GM19467 (cell line): Measurements from ENCODE around the gene ZNF655.
"Not testable (repeated sequence)": the region's sequence is repeated elsewhere in the genome, so short reads cannot be mapped to it uniquely, and the experiment has no call there.

Experiments
- ATAC-seq: cut with Tn5 transposase; IDR thresholded peaks from one replicate; pipeline ENCODE4 v1.9.1; 2021; ENCODE audit warnings: mild to moderate bottlenecking, moderate library complexity; ENCODE audit not compliant: unreplicated experiment

The ZNF655 gene

GRCh38 chr7:99559175-99559915, 903 bp downstream of the ZNF655 start:
- ATAC-seq: no peak

GRCh38 chr7:99560834-99561736, 2.6 kb downstream of the ZNF655 start:
- ATAC-seq: no peak

- ATAC-seq: no peak
Observed at GRCh38 chr7:99561737-99562051, 3.3 kb downstream of the ZNF655 start.

GRCh38 chr7:99562114-99562784, 3.8 kb downstream of the ZNF655 start:
- ATAC-seq: no peak

GRCh38 chr7:99562832-99563231, 4.4 kb downstream of the ZNF655 start:
- no peak for ATAC-seq

GRCh38 chr7:99563650-99564049, 5.2 kb downstream of the ZNF655 start:
- no peak for ATAC-seq

- ATAC-seq: not testable (repeated sequence)
Observed at GRCh38 chr7:99568770-99569169, 10.3 kb downstream of the ZNF655 start.

GRCh38 chr7:99571768-99572167, 13.3 kb downstream of the ZNF655 start:
- ATAC-seq: no peak

GRCh38 chr7:99573257-99573656, 14.8 kb downstream of the ZNF655 start:
- no peak for ATAC-seq

- ATAC-seq: no peak
Observed at GRCh38 chr7:99576251-99576650, 17.8 kb downstream of the ZNF655 start.

GRCh38 chr7:99579281-99579955, 21.0 kb downstream of the ZNF655 start:
- ATAC-seq: no peak

- ATAC-seq: no peak
Observed at GRCh38 chr7:99579956-99580777, 21.7 kb downstream of the ZNF655 start.

GRCh38 chr7:99580778-99581332, 22.4 kb downstream of the ZNF655 start:
- not testable (repeated sequence) for ATAC-seq

GRCh38 chr7:99588868-99589267, 30.4 kb downstream of the ZNF655 start:
- ATAC-seq: no peak

- ATAC-seq: no peak
Observed at GRCh38 chr7:99594948-99595745, 36.7 kb downstream of the ZNF655 start.

- no peak for ATAC-seq
Observed at GRCh38 chr7:99596408-99596955, 38.0 kb downstream of the ZNF655 start.

- ATAC-seq: no peak
Observed at GRCh38 chr7:99597762-99598501, 39.5 kb downstream of the ZNF655 start, which contains the start of gene TMEM225B. Gene TMEM225B (plus strand): TSS chr7:99598267. CDS start chr7:99604389, 6,122 bp downstream.

GRCh38 chr7:99599836-99600235, 41.4 kb downstream of the ZNF655 start:
- ATAC-seq: no peak
